Suprapubic skin (tissue), 3 donors: Measurements from ENCODE around the gene SFT2D1.

ENCODE experiments used
- CTCF ChIP-seq, 2 donors: fragments of 200-600 bp in 1 of 2; fragments of 450-650 bp in 1 of 2; sonication (generic) in 1 of 2; IDR thresholded peaks; one replicate each; pipeline ENCODE4 v1.5.1; 2016 to 2019; ENCODE audit warnings: antibody characterized with exemption in 2 of 2, mild to moderate bottlenecking in 1 of 2, moderate library complexity in 1 of 2
- EP300 ChIP-seq: sonication (generic); formaldehyde crosslinking; IDR thresholded peaks from one replicate; pipeline ENCODE4 v1.6.1; 2017; ENCODE audit warnings: antibody characterized with exemption

GRCh38 chr6:166277018-166277417, 65.3 kb downstream of the SFT2D1 start:
- no peak for TF ChIP-seq CTCF (IDR thresholded peaks at IDR 0.05)
- TF ChIP-seq EP300: no peak
